HEK293 (cell line): ENCODE results near the gene LRP1B.

Experiments used
- CTCF ChIA-PET: fragments of 350-600 bp; formaldehyde crosslinking; extraction: SDS; loops from one replicate; lab custom pipeline; 2021; ENCODE audit warnings: antibody characterized with exemption; lab: Yijun Ruan, JAX
- POLR2A ChIA-PET: fragments of 300-600 bp; formaldehyde crosslinking; extraction: SDS; loops from one replicate; lab custom pipeline; 2020; ENCODE audit warnings: antibody characterized with exemption, inconsistent platforms; lab: Yijun Ruan, JAX
- H3K27ac ChIP-seq: fragments of 200-500 bp; sonication (Bioruptor generic); 2 replicates; pipeline ENCODE4 v1.5.1; 2014; ENCODE audit warnings: low read depth, low read length, control low read depth, inconsistent platforms; ENCODE audit errors: extremely low read depth
- H3K36me3 ChIP-seq, 2 experiments: fragments of 200-500 bp in 1 of 2; sonication (Bioruptor generic) in 1 of 2; 1 replicate in 1 of 2; 2 replicates in 1 of 2; pipeline ENCODE4 v1.5.1; 2014 to 2017; ENCODE audit warnings: inconsistent platforms in 2 of 2, low read length in 2 of 2; ENCODE audit not compliant: control insufficient read depth in 2 of 2, insufficient read depth in 1 of 2
- H3K4me1 ChIP-seq: fragments of 200-500 bp; sonication (Bioruptor generic); 2 replicates; pipeline ENCODE4 v1.5.1; 2014; ENCODE audit warnings: mild to moderate bottlenecking, low read length, inconsistent platforms; ENCODE audit not compliant: control insufficient read depth, insufficient read depth
- H3K4me3 ChIP-seq: 2 replicates; pipeline ENCODE4 v1.5.1; 2011; ENCODE audit warnings: low read depth, mild to moderate bottlenecking, control low read depth, low read length, moderate library complexity
- H3K9me3 ChIP-seq: fragments of 200-500 bp; sonication (Bioruptor generic); 2 replicates; pipeline ENCODE4 v1.5.1; 2014; ENCODE audit warnings: low read depth, low read length, inconsistent platforms; ENCODE audit not compliant: control insufficient read depth, insufficient read depth
- BCL11B ChIP-seq: fragments of 450-650 bp; formaldehyde crosslinking; IDR thresholded peaks from 2 replicates; pipeline ENCODE4 v1.5.1; 2016; ENCODE audit warnings: low read depth, missing biosample characterization, missing genetic modification characterization
- BCL6B ChIP-seq: fragments of 450-650 bp; formaldehyde crosslinking; IDR thresholded peaks from 2 replicates; pipeline ENCODE4 v1.5.1; 2017; ENCODE audit warnings: missing biosample characterization, missing genetic modification characterization
- CTCF ChIP-seq: fragments of 450-650 bp; formaldehyde crosslinking; IDR thresholded peaks from 2 replicates; pipeline ENCODE4 v1.5.1; 2016; ENCODE audit warnings: missing biosample characterization, missing genetic modification characterization
- MEIS1 ChIP-seq: sonication (generic); formaldehyde crosslinking; IDR thresholded peaks from 2 replicates; pipeline ENCODE4 v1.8.1; 2022; ENCODE audit warnings: missing genetic modification reagents, mild to moderate bottlenecking, borderline replicate concordance
- PBX3 ChIP-seq: sonication (generic); formaldehyde crosslinking; IDR thresholded peaks from 2 replicates; pipeline ENCODE4 v1.8.1; 2022; ENCODE audit warnings: mild to moderate bottlenecking, moderate library complexity, missing genetic modification reagents
- PRDM1 ChIP-seq: fragments of 450-650 bp; formaldehyde crosslinking; IDR thresholded peaks from 2 replicates; pipeline ENCODE4; 2016; ENCODE audit warnings: missing biosample characterization, missing genetic modification characterization
- RBAK ChIP-seq: fragments of 450-650 bp; formaldehyde crosslinking; IDR thresholded peaks from 2 replicates; pipeline ENCODE4 v1.5.1; 2016; ENCODE audit warnings: missing biosample characterization, missing genetic modification characterization
- SP7 ChIP-seq: fragments of 450-650 bp; formaldehyde crosslinking; IDR thresholded peaks from 2 replicates; pipeline ENCODE4 v1.5.1; 2016; ENCODE audit warnings: missing biosample characterization, missing genetic modification characterization
- WT1 ChIP-seq: fragments of 450-650 bp; formaldehyde crosslinking; IDR thresholded peaks from 2 replicates; pipeline ENCODE4 v1.5.1; 2016; ENCODE audit warnings: missing biosample characterization, missing genetic modification characterization
- YY1 ChIP-seq: fragments of 450-650 bp; formaldehyde crosslinking; IDR thresholded peaks from 2 replicates; pipeline ENCODE4 v1.5.1; 2018; ENCODE audit warnings: missing biosample characterization, missing genetic modification characterization
- ZNF121 ChIP-seq: fragments of 450-650 bp; formaldehyde crosslinking; IDR thresholded peaks from 2 replicates; pipeline ENCODE4 v1.5.1; 2016; ENCODE audit warnings: missing biosample characterization, missing genetic modification characterization
- ZNF133 ChIP-seq: fragments of 450-650 bp; formaldehyde crosslinking; IDR thresholded peaks from 2 replicates; pipeline ENCODE4 v1.5.1; 2016; ENCODE audit warnings: missing biosample characterization, missing genetic modification characterization
- ZNF202 ChIP-seq: fragments of 450-650 bp; formaldehyde crosslinking; IDR thresholded peaks from 2 replicates; pipeline ENCODE4 v1.5.1; 2016; ENCODE audit warnings: missing biosample characterization, missing genetic modification characterization, borderline replicate concordance
- ZNF211 ChIP-seq: fragments of 450-650 bp; formaldehyde crosslinking; IDR thresholded peaks from 2 replicates; pipeline ENCODE4 v1.5.1; 2016; ENCODE audit warnings: low read depth, missing biosample characterization, missing genetic modification characterization
- ZNF26 ChIP-seq: fragments of 450-650 bp; formaldehyde crosslinking; IDR thresholded peaks from 2 replicates; pipeline ENCODE4 v1.5.1; 2016; ENCODE audit warnings: missing biosample characterization, missing genetic modification characterization
- ZNF280D ChIP-seq: fragments of 450-650 bp; formaldehyde crosslinking; IDR thresholded peaks from 2 replicates; pipeline ENCODE4 v1.5.1; 2016; ENCODE audit warnings: missing biosample characterization, missing genetic modification characterization
- ZNF311 ChIP-seq: fragments of 450-650 bp; formaldehyde crosslinking; IDR thresholded peaks from 2 replicates; pipeline ENCODE4 v1.5.1; 2017; ENCODE audit warnings: missing biosample characterization, missing genetic modification characterization, borderline replicate concordance
- ZNF423 ChIP-seq: fragments of 450-650 bp; formaldehyde crosslinking; IDR thresholded peaks from 2 replicates; pipeline ENCODE4 v1.5.1; 2016; ENCODE audit warnings: missing biosample characterization, missing genetic modification characterization
- ZNF426 ChIP-seq: fragments of 450-650 bp; formaldehyde crosslinking; IDR thresholded peaks from 2 replicates; pipeline ENCODE4 v1.5.1; 2017; ENCODE audit warnings: missing biosample characterization, missing genetic modification characterization, mild to moderate bottlenecking, inconsistent platforms, moderate library complexity
- ZNF660 ChIP-seq: fragments of 450-650 bp; IDR thresholded peaks from 2 replicates; pipeline ENCODE4 v1.5.1; 2018; ENCODE audit warnings: missing biosample characterization, mild to moderate bottlenecking, missing genetic modification characterization
- ZNF704 ChIP-seq: fragments of 450-650 bp; formaldehyde crosslinking; IDR thresholded peaks from 2 replicates; pipeline ENCODE4 v1.5.1; 2016; ENCODE audit warnings: missing biosample characterization, missing genetic modification characterization
- ZNF776 ChIP-seq: fragments of 450-650 bp; formaldehyde crosslinking; IDR thresholded peaks from 2 replicates; pipeline ENCODE4 v1.5.0; 2017; ENCODE audit warnings: missing biosample characterization, missing genetic modification characterization, borderline replicate concordance

LRP1B gene

GRCh38 chr2:141142025-141142424, 988.8 kb downstream of the LRP1B start:
- Histone ChIP-seq H3K4me1 (no peaks in the 10 kb centered on the region), H3K27ac (no peak overlapping the region), H3K36me3 (no peaks in the 10 kb centered on the region), H3K9me3 (no peaks in the 10 kb centered on the region), H3K4me3 (no peak overlapping the region)
- CTCF ChIA-PET, result no interaction called here
- POLR2A ChIA-PET, result no interaction called here
- no peak for TF ChIP-seq SP7 (tag by site-specific recombination)
- no peak for TF ChIP-seq PBX3 (CRISPR knock-in tag)
- TF ChIP-seq ZNF211 (tag by site-specific recombination), result no peak
- no peak for TF ChIP-seq ZNF121 (tag by site-specific recombination)
- TF ChIP-seq ZNF280D (tag by site-specific recombination), result no peak
- TF ChIP-seq ZNF133, result no peak
- no peak for TF ChIP-seq WT1 (tag by site-specific recombination)
- TF ChIP-seq BCL6B (tag by site-specific recombination), result no peak
- no peak for TF ChIP-seq ZNF704 (tag by site-specific recombination)
- TF ChIP-seq ZNF776, result no peak
- no peak for TF ChIP-seq RBAK (tag by site-specific recombination)
- TF ChIP-seq MEIS1 (CRISPR knock-in tag), result no peak
- no peak for TF ChIP-seq BCL11B
- no peak for TF ChIP-seq CTCF (tag by site-specific recombination)
- no peak for TF ChIP-seq ZNF26 (tag by site-specific recombination)

GRCh38 chr2:141137122-141137693, 993.6 kb downstream of the LRP1B start:
- Histone ChIP-seq H3K9me3 (no peaks in the 10 kb centered on the region), H3K27ac (no peak overlapping the region), H3K4me3 (no peak overlapping the region), H3K4me1 (no peaks in the 10 kb centered on the region), H3K36me3 (no peaks in the 10 kb centered on the region)
- CTCF ChIA-PET, result interaction anchor here (0.5 to 0.6 kb wide), 2 partner anchors 421 to 1136 kb away, joined by 3 read pairs; no protein-coding TSS in a partner anchor
- POLR2A ChIA-PET, result no interaction called here
- TF ChIP-seq YY1 (tag by site-specific recombination) (no peak), BCL6B (tag by site-specific recombination) (no peak), ZNF660 (tag by site-specific recombination) (no peak), ZNF423 (tag by site-specific recombination) (no peak), ZNF311 (no peak), ZNF426 (tag by site-specific recombination) (no peak), ZNF704 (tag by site-specific recombination) (no peak), ZNF202 (tag by site-specific recombination) (no peak), PRDM1 (tag by site-specific recombination) (no peak)
